Breast epithelium (tissue), 3 donors: ENCODE data around the gene DPYSL3.

ENCODE experiments used
- POLR2A ChIP-seq: fragments of 450-650 bp; IDR thresholded peaks from one replicate; pipeline ENCODE4 v1.6.1; 2016; ENCODE audit warnings: antibody characterized with exemption, mild to moderate bottlenecking, moderate library complexity
- POLR2AphosphoS5 ChIP-seq, 3 donors: sonication (generic); formaldehyde crosslinking; IDR thresholded peaks; one replicate each; pipeline ENCODE4 v1.6.1; 2017; ENCODE audit warnings: antibody characterized with exemption in 3 of 3
- TF ChIP-seq, protein P1 (sequence below), 3 donors: fragments of 450-650 bp; IDR thresholded peaks; one replicate each; pipeline ENCODE4 v1.5.1; 2016 to 2017; ENCODE audit warnings: antibody characterized with exemption in 3 of 3, mild to moderate bottlenecking in 3 of 3, moderate library complexity in 3 of 3

DNA sequence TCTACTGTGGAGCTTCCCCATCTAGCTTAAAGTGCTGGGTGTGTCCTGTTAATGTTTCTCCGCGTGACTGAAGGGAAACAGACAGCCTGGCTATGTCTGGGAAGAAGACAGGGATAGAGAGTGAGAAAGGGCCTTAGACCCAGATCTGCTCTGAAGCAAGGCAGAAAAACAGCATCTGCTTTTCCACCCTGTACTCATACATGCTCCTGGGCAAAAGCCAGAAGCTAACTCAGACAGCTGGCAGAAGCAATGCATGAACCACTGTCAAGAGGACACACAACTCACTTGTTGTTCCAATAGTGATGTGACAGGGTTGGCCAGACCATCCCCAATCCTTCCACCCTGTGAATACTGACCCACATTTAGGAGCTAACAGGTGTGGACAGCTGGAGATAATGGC, 63.3 kb downstream of the DPYSL3 start:
- TF ChIP-seq POLR2A (no peak), POLR2AphosphoS5 (IDR thresholded peaks at IDR 0.05) (peak in 1 of 3 donors; percentile 16)
- TF ChIP-seq, protein P1, sequence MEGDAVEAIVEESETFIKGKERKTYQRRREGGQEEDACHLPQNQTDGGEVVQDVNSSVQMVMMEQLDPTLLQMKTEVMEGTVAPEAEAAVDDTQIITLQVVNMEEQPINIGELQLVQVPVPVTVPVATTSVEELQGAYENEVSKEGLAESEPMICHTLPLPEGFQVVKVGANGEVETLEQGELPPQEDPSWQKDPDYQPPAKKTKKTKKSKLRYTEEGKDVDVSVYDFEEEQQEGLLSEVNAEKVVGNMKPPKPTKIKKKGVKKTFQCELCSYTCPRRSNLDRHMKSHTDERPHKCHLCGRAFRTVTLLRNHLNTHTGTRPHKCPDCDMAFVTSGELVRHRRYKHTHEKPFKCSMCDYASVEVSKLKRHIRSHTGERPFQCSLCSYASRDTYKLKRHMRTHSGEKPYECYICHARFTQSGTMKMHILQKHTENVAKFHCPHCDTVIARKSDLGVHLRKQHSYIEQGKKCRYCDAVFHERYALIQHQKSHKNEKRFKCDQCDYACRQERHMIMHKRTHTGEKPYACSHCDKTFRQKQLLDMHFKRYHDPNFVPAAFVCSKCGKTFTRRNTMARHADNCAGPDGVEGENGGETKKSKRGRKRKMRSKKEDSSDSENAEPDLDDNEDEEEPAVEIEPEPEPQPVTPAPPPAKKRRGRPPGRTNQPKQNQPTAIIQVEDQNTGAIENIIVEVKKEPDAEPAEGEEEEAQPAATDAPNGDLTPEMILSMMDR (IDR thresholded peaks at IDR 0.05) = no peak
